SU-DHL-6 (cell line): ENCODE measurements around the gene NINJ2.

Source experiments
- H2AFZ ChIP-seq: fragments of 200-600 bp; sonication (generic); 2 replicates; pipeline ENCODE4 v1.6.1; 2014; ENCODE audit warnings: low read depth, mild to moderate bottlenecking, moderate library complexity, mixed read lengths, antibody characterized with exemption, low read length; ENCODE audit not compliant: severe bottlenecking
- H3F3A ChIP-seq: fragments of 200-600 bp; shearing (Covaris generic); 2 replicates; pipeline ENCODE4 v1.6.0; 2016; ENCODE audit warnings: antibody characterized with exemption, mild to moderate bottlenecking; ENCODE audit not compliant: insufficient read depth
- H3K27ac ChIP-seq: fragments of 200-600 bp; sonication (generic); 2 replicates; pipeline ENCODE4 v1.5.1; 2016; ENCODE audit warnings: low read depth, mild to moderate bottlenecking, low read length, moderate library complexity, mixed read lengths
- H3K27me3 ChIP-seq: fragments of 200-600 bp; sonication (generic), shearing (Covaris generic); 2 replicates; pipeline ENCODE4 v1.6.0; 2014; ENCODE audit warnings: mild to moderate bottlenecking, low read length
- H3K36me3 ChIP-seq: fragments of 200-600 bp; sonication (generic); 2 replicates; pipeline ENCODE4 v1.6.1; 2014; ENCODE audit warnings: mild to moderate bottlenecking, low read length, mixed read lengths
- H3K4me2 ChIP-seq: fragments of 300-600, 200-600 bp; shearing (Covaris generic), sonication (generic); 2 replicates; pipeline ENCODE4 v1.6.0; 2014; ENCODE audit warnings: low read length, low read depth, mild to moderate bottlenecking; ENCODE audit not compliant: poor library complexity, severe bottlenecking
- H3K4me3 ChIP-seq: fragments of 200-600 bp; sonication (generic); 2 replicates; pipeline ENCODE4 v1.5.1; 2014; ENCODE audit warnings: antibody characterized with exemption, low read length, mild to moderate bottlenecking, mixed read lengths; ENCODE audit not compliant: insufficient read depth, poor library complexity, severe bottlenecking
- H3K79me2 ChIP-seq: fragments of 200-600 bp; sonication (generic); 2 replicates; pipeline ENCODE4 v1.6.1; 2014; ENCODE audit warnings: mild to moderate bottlenecking, low read length, moderate library complexity; ENCODE audit not compliant: insufficient read depth
- H3K9ac ChIP-seq: fragments of 200-600 bp; sonication (generic); 2 replicates; pipeline ENCODE4 v1.7.0; 2014; ENCODE audit warnings: mild to moderate bottlenecking, low read length
- H3K9me2 ChIP-seq: fragments of 200-600 bp; sonication (generic); replicated peaks from 2 replicates; pipeline ENCODE4 v1.6.1; 2014; ENCODE audit warnings: low read length; ENCODE audit not compliant: insufficient read depth
- H3K9me3 ChIP-seq: fragments of 200-600 bp; sonication (generic); 2 replicates; pipeline ENCODE4 v1.6.1; 2014; ENCODE audit warnings: low read length, mixed read lengths; ENCODE audit not compliant: insufficient read depth
- H4K20me1 ChIP-seq: fragments of 200-600 bp; sonication (generic); 2 replicates; pipeline ENCODE4 v1.6.1; 2014; ENCODE audit warnings: low read depth, mild to moderate bottlenecking, antibody characterized with exemption, low read length, moderate library complexity, mixed read lengths
- EZH2phosphoT487 ChIP-seq: fragments of 200-600 bp; sonication (generic), shearing (Covaris generic); conservative IDR thresholded peaks from 2 replicates; pipeline ENCODE4 v1.6.1; 2018; ENCODE audit warnings: mild to moderate bottlenecking, antibody characterized with exemption, low read length, moderate library complexity, mixed read lengths
- TF ChIP-seq, protein P1 (sequence below): fragments of 200-600 bp; sonication (generic); IDR thresholded peaks from one replicate; pipeline ENCODE4 v1.5.1; 2017; ENCODE audit warnings: antibody characterized with exemption, mild to moderate bottlenecking, low read length, moderate library complexity; ENCODE audit not compliant: insufficient read depth, poor library complexity, severe bottlenecking

The NINJ2 gene

DNA sequence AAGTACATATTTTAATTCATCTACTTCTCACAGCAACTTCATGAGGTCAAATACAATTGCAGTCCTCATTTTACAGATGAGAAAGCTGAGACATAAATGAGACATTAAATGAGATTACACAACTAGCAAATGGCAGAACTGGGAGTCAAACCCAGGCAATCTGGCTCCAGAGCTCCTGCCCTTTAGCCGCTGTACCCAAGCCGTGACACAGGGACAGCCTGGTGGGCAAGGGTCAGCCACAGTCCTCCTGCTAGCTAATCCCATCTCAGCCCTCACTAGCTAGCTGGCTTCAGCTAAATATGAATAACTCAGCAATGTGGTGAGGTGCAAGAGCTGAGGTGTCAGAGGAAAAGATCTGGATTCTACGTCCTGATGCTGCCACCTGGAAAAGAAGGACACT lies 54.8 kb downstream of the NINJ2 start:
- H3K9ac ChIP-seq: no peak overlapping the region
- no peaks in the 10 kb centered on the region for H3K9me3 ChIP-seq
- TF ChIP-seq EZH2phosphoT487: no peak
- TF ChIP-seq, protein P1, sequence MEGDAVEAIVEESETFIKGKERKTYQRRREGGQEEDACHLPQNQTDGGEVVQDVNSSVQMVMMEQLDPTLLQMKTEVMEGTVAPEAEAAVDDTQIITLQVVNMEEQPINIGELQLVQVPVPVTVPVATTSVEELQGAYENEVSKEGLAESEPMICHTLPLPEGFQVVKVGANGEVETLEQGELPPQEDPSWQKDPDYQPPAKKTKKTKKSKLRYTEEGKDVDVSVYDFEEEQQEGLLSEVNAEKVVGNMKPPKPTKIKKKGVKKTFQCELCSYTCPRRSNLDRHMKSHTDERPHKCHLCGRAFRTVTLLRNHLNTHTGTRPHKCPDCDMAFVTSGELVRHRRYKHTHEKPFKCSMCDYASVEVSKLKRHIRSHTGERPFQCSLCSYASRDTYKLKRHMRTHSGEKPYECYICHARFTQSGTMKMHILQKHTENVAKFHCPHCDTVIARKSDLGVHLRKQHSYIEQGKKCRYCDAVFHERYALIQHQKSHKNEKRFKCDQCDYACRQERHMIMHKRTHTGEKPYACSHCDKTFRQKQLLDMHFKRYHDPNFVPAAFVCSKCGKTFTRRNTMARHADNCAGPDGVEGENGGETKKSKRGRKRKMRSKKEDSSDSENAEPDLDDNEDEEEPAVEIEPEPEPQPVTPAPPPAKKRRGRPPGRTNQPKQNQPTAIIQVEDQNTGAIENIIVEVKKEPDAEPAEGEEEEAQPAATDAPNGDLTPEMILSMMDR: no peak

DNA sequence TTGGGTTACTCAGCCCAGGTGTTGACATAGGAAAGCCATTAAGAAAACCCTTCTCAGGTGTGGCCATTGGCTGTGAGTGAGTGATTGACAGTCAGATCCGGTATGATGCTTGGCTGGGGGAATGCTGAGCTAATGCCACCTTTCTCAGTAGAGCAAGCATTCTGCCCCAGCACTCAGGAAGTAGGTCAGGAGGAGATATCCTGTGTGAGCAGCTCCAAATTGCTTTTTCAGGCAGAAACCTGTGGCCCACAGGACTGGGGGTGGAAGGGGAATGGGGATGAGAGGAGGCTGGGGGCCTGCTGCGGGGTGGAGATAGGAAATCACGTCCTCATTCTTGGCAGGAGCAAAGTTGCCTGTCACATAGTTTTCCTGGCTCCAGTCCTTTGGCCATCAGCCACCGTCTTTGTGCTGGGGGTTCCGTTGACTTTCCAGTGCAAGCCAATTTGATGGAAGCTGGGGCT lies 55.7 kb downstream of the NINJ2 start:
- Histone ChIP-seq H3K9ac (no peak overlapping the region), H3K79me2 (no peaks in the 10 kb centered on the region), H3F3A (no peaks in the 10 kb centered on the region), H4K20me1 (no peaks in the 10 kb centered on the region), H3K9me3 (no peaks in the 10 kb centered on the region), H3K36me3 (no peaks in the 10 kb centered on the region), H3K27me3 (no peaks in the 10 kb centered on the region), H2AFZ (no peak overlapping the region), H3K27ac (no peak overlapping the region), H3K4me2 (no peak overlapping the region), H3K9me2 (no peaks in the 10 kb centered on the region), H3K4me3 (no peak overlapping the region)
- TF ChIP-seq, protein P1: no peak

More for the DNA sequence above, 54.8 kb downstream of the NINJ2 start:
- Histone ChIP-seq H3K4me2 (no peak overlapping the region), H4K20me1 (no peaks in the 10 kb centered on the region), H3K27ac (no peak overlapping the region), H3F3A (no peaks in the 10 kb centered on the region), H2AFZ (no peak overlapping the region), H3K79me2 (no peaks in the 10 kb centered on the region), H3K27me3 (no peaks in the 10 kb centered on the region), H3K9me2 (no peaks in the 10 kb centered on the region), H3K36me3 (no peaks in the 10 kb centered on the region), H3K4me3 (no peak overlapping the region)

DNA sequence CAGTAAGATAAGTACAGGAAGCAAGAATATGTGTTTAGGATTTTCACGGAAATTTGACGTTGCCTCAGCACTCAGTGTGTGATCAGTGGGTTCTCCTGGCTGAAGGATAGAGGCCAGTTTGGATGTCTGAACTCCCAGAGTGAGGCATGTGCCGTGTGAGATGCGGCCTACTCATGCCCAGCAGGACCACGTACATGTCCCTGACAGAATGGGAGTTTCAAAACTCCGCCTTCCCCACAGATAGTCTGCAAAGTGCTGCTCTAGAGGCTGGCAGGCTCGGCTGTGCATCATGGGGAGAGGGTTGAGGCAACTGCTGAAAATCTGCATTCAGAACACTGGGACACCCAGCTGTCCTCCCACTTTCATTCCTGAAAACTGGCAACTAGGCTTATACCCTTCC lies 58.3 kb downstream of the NINJ2 start:
- H2AFZ ChIP-seq: no peak overlapping the region
- H3K9ac ChIP-seq: no peak overlapping the region
- H3K4me2 ChIP-seq: no peak overlapping the region

More for the DNA sequence above, 58.3 kb downstream of the NINJ2 start:
- Histone ChIP-seq H3K36me3 (no peaks in the 10 kb centered on the region), H3K9me3 (no peaks in the 10 kb centered on the region), H3K79me2 (no peaks in the 10 kb centered on the region), H3K27ac (no peak overlapping the region), H3F3A (no peaks in the 10 kb centered on the region), H3K4me3 (no peak overlapping the region), H4K20me1 (no peaks in the 10 kb centered on the region), H3K27me3 (no peaks in the 10 kb centered on the region), H3K9me2 (no peaks in the 10 kb centered on the region)
- TF ChIP-seq, protein P1: no peak
- TF ChIP-seq EZH2phosphoT487: no peak
